ENCODE data around the gene SORCS3. TPM values are rescaled to one million over a fixed set of nuclear protein-coding genes. Genes with fewer than 3 reads are reported as not detected.

The SORCS3 gene
- total RNA-seq, 2 donors from 2014 or later = 0.68 TPM; not detected in 1

DNA sequence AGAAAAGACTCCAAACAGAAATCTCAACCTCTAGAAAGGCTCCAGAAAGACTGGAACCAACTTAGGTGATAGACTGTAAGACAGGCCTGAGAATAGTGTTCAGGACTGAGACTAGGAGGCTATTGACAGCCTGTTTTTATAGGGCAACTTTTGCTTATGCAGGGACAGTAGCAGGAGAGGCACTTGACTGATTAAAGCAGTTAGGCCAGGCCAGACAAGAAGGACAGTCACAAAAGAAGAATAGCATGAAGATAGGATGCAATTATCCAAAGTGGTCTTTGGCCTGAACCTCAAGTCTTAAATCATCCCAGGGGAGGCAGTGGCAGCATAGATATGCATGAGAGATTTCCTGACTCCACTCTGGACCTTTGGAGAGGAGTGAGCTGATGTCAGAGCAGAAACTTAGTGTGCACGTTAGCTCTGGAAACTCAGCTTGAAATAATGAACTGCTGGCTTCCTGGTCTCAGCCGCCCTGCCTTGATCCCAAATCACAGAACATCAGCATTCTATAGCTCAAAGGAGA lies 290.6 kb downstream of the SORCS3 start:
- 95% methylated on average over 2 of the region's 2 CpGs; no CpG with 5 or more reads in 1 of the 2 experiments for WGBS, 2 experiments (ENCODE audit: insufficient coverage in 1 of 2, insufficient read length in 1 of 2)
- Histone ChIP-seq H3K4me3 (ENCODE audit: low read length) (no peak overlapping the region), H3K27ac (ENCODE audit: low read depth, low read length) (no peak overlapping the region), H3K27me3 (ENCODE audit: control insufficient read depth, insufficient read depth, low read length, poor library complexity, severe bottlenecking) (no peaks in the 10 kb centered on the region), H3K9me3 (ENCODE audit: control insufficient read depth, low read length) (no peaks in the 10 kb centered on the region), H3K36me3 (ENCODE audit: control insufficient read depth, insufficient read depth, low read length) (no peaks in the 10 kb centered on the region), H3K9ac (ENCODE audit: extremely low read depth, low read length, poor library complexity, severe bottlenecking) (no peak overlapping the region), H3K4me1 (ENCODE audit: control insufficient read depth, insufficient read depth, low read length) (no peaks in the 10 kb centered on the region)
- Mint-ChIP-seq H3K36me3 (ENCODE audit: low read depth) (no peaks in the 10 kb centered on the region), H3K9me3 (no peaks in the 10 kb centered on the region), H3K27ac (no peak overlapping the region), H3K4me1 (peaks cover 5% of the 10 kb centered on the region), H3K27me3 (ENCODE audit: insufficient read depth) (peaks cover 3% of the 10 kb centered on the region), H3K4me3 (no peak overlapping the region)
- no peak for DNase-seq
- TF ChIP-seq, protein P1, sequence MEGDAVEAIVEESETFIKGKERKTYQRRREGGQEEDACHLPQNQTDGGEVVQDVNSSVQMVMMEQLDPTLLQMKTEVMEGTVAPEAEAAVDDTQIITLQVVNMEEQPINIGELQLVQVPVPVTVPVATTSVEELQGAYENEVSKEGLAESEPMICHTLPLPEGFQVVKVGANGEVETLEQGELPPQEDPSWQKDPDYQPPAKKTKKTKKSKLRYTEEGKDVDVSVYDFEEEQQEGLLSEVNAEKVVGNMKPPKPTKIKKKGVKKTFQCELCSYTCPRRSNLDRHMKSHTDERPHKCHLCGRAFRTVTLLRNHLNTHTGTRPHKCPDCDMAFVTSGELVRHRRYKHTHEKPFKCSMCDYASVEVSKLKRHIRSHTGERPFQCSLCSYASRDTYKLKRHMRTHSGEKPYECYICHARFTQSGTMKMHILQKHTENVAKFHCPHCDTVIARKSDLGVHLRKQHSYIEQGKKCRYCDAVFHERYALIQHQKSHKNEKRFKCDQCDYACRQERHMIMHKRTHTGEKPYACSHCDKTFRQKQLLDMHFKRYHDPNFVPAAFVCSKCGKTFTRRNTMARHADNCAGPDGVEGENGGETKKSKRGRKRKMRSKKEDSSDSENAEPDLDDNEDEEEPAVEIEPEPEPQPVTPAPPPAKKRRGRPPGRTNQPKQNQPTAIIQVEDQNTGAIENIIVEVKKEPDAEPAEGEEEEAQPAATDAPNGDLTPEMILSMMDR (conservative IDR thresholded peaks at IDR 0.05) = no peak

DNA sequence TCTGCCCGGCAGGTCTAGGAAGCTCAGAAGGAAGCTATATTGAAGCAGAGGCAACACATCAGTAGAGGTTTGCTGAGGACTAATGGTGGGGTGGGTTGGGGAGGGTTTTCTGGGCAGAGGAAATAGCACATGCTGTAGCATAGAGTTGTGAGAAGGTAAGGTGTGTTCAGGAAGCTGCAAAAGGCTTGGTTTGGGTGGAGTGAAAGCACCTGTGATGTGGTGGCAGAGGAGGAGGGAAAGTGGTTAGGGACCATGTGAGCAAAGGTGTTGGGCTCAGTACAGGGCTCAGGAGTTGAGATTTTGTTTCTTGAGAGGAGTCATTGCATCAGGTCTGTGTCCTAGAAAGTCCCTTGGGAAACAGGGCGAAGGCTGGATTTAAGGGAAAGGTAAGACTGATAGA lies 294.6 kb downstream of the SORCS3 start:
- 42 to 100% methylated on average over 1 to 2 of the region's 2 CpGs for WGBS, 2 experiments (ENCODE audit: insufficient coverage in 1 of 2, insufficient read length in 1 of 2)
- no peaks in the 10 kb centered on the region for H3K36me3 Mint-ChIP-seq (ENCODE audit: low read depth)

DNA sequence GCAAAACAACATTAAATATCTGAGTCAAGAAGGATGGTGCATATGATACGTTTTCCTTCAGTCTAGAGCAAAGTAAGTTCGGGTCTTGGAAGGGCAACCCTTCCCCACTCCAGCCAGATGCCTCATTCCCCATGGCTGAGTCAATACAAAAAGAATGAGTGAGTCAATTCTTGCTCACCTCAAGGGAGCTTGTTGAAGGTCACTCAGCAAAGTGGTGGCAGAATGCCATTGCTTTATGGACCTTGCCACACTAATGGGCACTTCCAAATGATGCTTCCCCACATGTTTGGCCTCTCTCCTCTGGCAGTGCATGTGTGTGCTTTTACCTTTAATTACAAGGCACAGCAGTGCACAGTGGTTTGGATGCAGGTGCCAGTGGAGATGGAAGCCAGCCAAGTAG lies 296.5 kb downstream of the SORCS3 start:
- no peak overlapping the region for H3K9ac ChIP-seq (ENCODE audit: extremely low read depth, low read length, poor library complexity, severe bottlenecking)
- TF ChIP-seq, protein P1 (conservative IDR thresholded peaks at IDR 0.05) = no peak
- H3K9me3 Mint-ChIP-seq = no peaks in the 10 kb centered on the region
- H3K4me1 Mint-ChIP-seq = peaks cover 10% of the 10 kb centered on the region
- no peak overlapping the region for H3K4me3 Mint-ChIP-seq
- no peak overlapping the region for H3K4me3 ChIP-seq (ENCODE audit: low read length)
- no peak overlapping the region for H3K27ac ChIP-seq (ENCODE audit: low read depth, low read length)
- DNase-seq = no peak
- H3K4me1 ChIP-seq (ENCODE audit: control insufficient read depth, insufficient read depth, low read length) = no peaks in the 10 kb centered on the region
- H3K36me3 ChIP-seq (ENCODE audit: control insufficient read depth, insufficient read depth, low read length) = no peaks in the 10 kb centered on the region
- H3K9me3 ChIP-seq (ENCODE audit: control insufficient read depth, low read length) = no peaks in the 10 kb centered on the region
- no peaks in the 10 kb centered on the region for H3K27me3 ChIP-seq (ENCODE audit: control insufficient read depth, insufficient read depth, low read length, poor library complexity, severe bottlenecking)
- H3K27me3 Mint-ChIP-seq (ENCODE audit: insufficient read depth) = peaks cover 3% of the 10 kb centered on the region
- 80% methylated on average over 2 of the region's 2 CpGs; no CpG with 5 or more reads in 1 of the 2 experiments for WGBS, 2 experiments (ENCODE audit: insufficient coverage in 1 of 2, insufficient read length in 1 of 2)
- H3K36me3 Mint-ChIP-seq (ENCODE audit: low read depth) = no peaks in the 10 kb centered on the region
- H3K27ac Mint-ChIP-seq = no peak overlapping the region

More for the DNA sequence above, 294.6 kb downstream of the SORCS3 start:
- H3K9ac ChIP-seq (ENCODE audit: extremely low read depth, low read length, poor library complexity, severe bottlenecking) = no peak overlapping the region
- no peaks in the 10 kb centered on the region for H3K4me1 ChIP-seq (ENCODE audit: control insufficient read depth, insufficient read depth, low read length)
- TF ChIP-seq, protein P1 (conservative IDR thresholded peaks at IDR 0.05) = no peak
- Mint-ChIP-seq H3K27me3 (ENCODE audit: insufficient read depth) (peaks cover 3% of the 10 kb centered on the region), H3K9me3 (no peaks in the 10 kb centered on the region), H3K27ac (no peak overlapping the region), H3K4me3 (no peak overlapping the region), H3K4me1 (peaks cover 7% of the 10 kb centered on the region)
- no peak overlapping the region for H3K4me3 ChIP-seq (ENCODE audit: low read length)
- DNase-seq = no peak
- H3K9me3 ChIP-seq (ENCODE audit: control insufficient read depth, low read length) = no peaks in the 10 kb centered on the region
- no peak overlapping the region for H3K27ac ChIP-seq (ENCODE audit: low read depth, low read length)
- H3K27me3 ChIP-seq (ENCODE audit: control insufficient read depth, insufficient read depth, low read length, poor library complexity, severe bottlenecking) = no peaks in the 10 kb centered on the region
- H3K36me3 ChIP-seq (ENCODE audit: control insufficient read depth, insufficient read depth, low read length) = no peaks in the 10 kb centered on the region

Measured in endodermal cell (in vitro differentiated cells).